Measurements from ENCODE around the gene TIMD4.
"Not testable (repeated sequence)": the region's sequence is repeated elsewhere in the genome, so short reads cannot be mapped to it uniquely, and the experiment has no call there.

Gene TIMD4

GRCh38 chr5:156927545-156927944 lies 35.5 kb downstream of the TIMD4 start:
- TF ChIP-seq, protein P1, sequence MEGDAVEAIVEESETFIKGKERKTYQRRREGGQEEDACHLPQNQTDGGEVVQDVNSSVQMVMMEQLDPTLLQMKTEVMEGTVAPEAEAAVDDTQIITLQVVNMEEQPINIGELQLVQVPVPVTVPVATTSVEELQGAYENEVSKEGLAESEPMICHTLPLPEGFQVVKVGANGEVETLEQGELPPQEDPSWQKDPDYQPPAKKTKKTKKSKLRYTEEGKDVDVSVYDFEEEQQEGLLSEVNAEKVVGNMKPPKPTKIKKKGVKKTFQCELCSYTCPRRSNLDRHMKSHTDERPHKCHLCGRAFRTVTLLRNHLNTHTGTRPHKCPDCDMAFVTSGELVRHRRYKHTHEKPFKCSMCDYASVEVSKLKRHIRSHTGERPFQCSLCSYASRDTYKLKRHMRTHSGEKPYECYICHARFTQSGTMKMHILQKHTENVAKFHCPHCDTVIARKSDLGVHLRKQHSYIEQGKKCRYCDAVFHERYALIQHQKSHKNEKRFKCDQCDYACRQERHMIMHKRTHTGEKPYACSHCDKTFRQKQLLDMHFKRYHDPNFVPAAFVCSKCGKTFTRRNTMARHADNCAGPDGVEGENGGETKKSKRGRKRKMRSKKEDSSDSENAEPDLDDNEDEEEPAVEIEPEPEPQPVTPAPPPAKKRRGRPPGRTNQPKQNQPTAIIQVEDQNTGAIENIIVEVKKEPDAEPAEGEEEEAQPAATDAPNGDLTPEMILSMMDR (conservative IDR thresholded peaks at IDR 0.05; ENCODE audit: low read depth) = no peak
- DNase-seq (ENCODE audit: low spot score) = no peak
- POLR2A ChIA-PET (ENCODE audit: low non-redundant PET) = no interaction called here
- H3K27ac ChIP-seq = no peak overlapping the region
- CTCF ChIA-PET = interaction anchor here (0.7 kb wide), 1 partner anchor 24 kb away, joined by 6 read pairs; no protein-coding TSS in a partner anchor

GRCh38 chr5:156925767-156926166 lies 37.3 kb downstream of the TIMD4 start:
- POLR2A ChIA-PET (ENCODE audit: low non-redundant PET); DNase-seq (ENCODE audit: low spot score); H3K27ac ChIP-seq; CTCF ChIA-PET: not testable (repeated sequence)

DNA sequence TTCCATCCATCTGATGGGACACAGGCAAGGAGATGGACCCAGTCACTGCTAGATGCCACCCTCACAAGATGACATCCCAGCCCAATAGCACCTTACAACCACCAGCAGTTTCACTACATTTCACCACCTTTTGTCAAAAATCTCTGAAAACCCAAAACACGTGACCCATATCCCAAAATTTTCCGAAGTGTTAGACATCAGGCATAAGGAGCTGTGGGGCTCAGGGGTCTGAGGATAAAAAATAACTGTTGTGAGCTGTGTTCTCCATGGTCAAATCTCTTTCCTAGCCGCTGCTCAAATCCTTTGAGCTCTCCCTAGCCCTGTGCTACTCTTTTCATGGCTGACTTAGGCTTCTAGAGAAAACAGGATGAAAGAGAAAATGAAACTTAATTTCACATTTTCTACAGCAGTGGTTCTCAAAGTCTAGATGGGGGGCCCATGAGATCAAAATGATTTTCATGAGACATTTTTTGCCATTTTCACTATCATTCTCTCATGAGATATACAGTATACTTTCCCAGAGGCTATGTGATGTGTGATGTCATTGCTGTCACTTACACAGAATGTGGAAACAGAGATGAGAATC lies 40.7 kb downstream of the TIMD4 start:
- CTCF ChIA-PET = interaction anchor here (0.6 kb wide), 1 partner anchor 13 kb away, joined by 3 read pairs; no protein-coding TSS in a partner anchor
- POLR2A ChIA-PET (ENCODE audit: low non-redundant PET) = no interaction called here
- DNase-seq (ENCODE audit: low spot score) = no peak
- TF ChIP-seq, protein P1 (conservative IDR thresholded peaks at IDR 0.05; ENCODE audit: low read depth) = no peak
- H3K27ac ChIP-seq = no peak overlapping the region

- CTCF ChIA-PET = interaction anchor here (0.6 to 1.0 kb wide), 2 partner anchors 39 to 161 kb away, joined by 3 read pairs; no protein-coding TSS in a partner anchor
- POLR2A ChIA-PET (ENCODE audit: low non-redundant PET) = no interaction called here
- H3K27ac ChIP-seq = no peak overlapping the region
- no peak for DNase-seq (ENCODE audit: low spot score)
- TF ChIP-seq, protein P1 (conservative IDR thresholded peaks at IDR 0.05; ENCODE audit: low read depth) = no peak
Observed at GRCh38 chr5:156920861-156921431, 42.1 kb downstream of the TIMD4 start.

- CTCF ChIA-PET = interaction anchor here (0.6 to 1.0 kb wide), 2 partner anchors 38 to 162 kb away, joined by 3 read pairs; no protein-coding TSS in a partner anchor
- H3K27ac ChIP-seq = no peak overlapping the region
- POLR2A ChIA-PET (ENCODE audit: low non-redundant PET) = no interaction called here
- TF ChIP-seq, protein P1 (conservative IDR thresholded peaks at IDR 0.05; ENCODE audit: low read depth) = no peak
- DNase-seq (ENCODE audit: low spot score) = no peak
Observed at GRCh38 chr5:156920042-156920860, 42.8 kb downstream of the TIMD4 start.

DNA sequence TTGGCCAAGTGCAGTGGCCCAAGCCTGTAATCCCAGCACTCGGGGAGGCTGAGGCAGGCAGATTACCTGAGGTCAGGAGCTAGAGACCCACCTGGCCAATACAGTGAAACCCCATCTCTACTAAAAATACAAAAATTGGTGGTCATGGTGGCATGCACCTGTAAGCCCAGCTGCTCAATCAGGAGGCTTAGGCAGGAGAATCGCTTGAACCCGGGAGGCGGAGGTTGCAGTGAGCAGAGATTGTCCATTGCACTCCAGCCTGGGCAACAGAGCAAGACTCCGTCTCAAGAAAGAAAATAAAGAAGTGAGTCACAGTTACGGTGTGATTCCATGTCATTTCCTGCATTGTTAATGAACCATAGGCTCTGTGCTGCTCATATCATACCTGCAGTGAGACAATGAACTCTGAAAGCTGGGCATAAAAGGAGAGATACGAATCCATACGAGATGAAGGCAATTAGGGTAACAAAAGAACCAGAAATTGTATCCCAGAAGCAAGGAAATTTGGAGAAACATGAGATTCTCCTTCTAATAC lies 44.6 kb downstream of the TIMD4 start:
- ChIA-PET POLR2A (ENCODE audit: low non-redundant PET) (no interaction called here), CTCF (interaction anchor here (0.7 kb wide), 1 partner anchor 180 kb away, joined by 5 read pairs; no protein-coding TSS in a partner anchor)
- H3K27ac ChIP-seq = no peak overlapping the region
- DNase-seq (ENCODE audit: low spot score) = no peak
- TF ChIP-seq, protein P1 (conservative IDR thresholded peaks at IDR 0.05; ENCODE audit: low read depth) = no peak

Measured in RWPE1 (cell line).